Omental fat pad (tissue), 4 donors: ENCODE data around the gene MAPK8IP2. TPM values are rescaled to one million over a fixed set of nuclear protein-coding genes. Genes with fewer than 3 reads are reported as not detected.

Experiments
- ATAC-seq: fragments of 150-250 bp; one replicate; pipeline ENCODE4 v1.9.1; 2016; ENCODE audit warnings: mild to moderate bottlenecking, moderate library complexity; ENCODE audit not compliant: low FRiP score
- DNase-seq: peaks from one replicate; pipeline ENCODE4 v3.0.0-alpha.2; 2019; ENCODE audit warnings: low spot score
- CTCF ChIP-seq, 3 donors: fragments of 450-650 bp; IDR thresholded peaks; one replicate each; pipeline ENCODE4 v1.5.1; 2016 to 2017; ENCODE audit warnings: antibody characterized with exemption in 3 of 3, mild to moderate bottlenecking in 3 of 3, moderate library complexity in 2 of 3
- total RNA-seq, 4 donors: library from RNA; depleted of rRNA; stranded (reverse); fragments of >200 nt; gene quantifications; one replicate each; pipeline ENCODE4 v1.1.0, GENCODE V29; 2016

Gene MAPK8IP2
- total RNA-seq, 4 donors from 2014 or later = 1.6 to 3.1 (median 2.4) TPM

DNA sequence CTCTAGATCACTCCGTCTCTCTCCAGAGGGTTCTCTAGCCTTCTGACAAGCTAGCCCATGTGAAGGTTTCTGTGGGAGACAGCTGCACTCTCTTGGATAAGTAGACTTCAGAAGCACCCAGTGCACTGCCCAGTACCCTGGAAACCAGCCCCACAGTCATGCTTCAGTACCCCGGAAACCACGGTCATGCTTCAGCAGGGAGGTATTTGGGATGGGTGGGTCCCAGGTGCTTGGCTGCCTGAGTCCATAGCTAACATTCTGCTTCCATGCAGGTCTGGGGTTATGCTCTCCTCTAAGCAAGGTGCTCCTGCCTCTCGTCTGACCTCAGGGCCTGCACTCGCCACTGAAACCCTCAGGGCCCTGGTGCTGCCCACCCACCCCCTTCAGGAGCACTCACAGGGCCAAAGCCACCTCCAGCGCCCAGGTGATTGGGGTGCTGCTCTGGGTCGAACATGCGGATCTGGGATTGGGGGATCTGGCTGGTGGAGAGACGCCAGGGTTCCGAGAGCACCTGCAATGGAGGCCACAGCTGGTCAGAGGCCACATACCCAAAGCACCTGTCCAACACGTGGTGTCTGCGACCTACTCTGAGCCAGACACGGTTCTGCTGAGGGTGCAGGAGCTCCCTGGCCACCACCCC lies 30.6 kb upstream of the MAPK8IP2 start:
- no peak for TF ChIP-seq CTCF (IDR thresholded peaks at IDR 0.05)
- ATAC-seq = no peak

DNA sequence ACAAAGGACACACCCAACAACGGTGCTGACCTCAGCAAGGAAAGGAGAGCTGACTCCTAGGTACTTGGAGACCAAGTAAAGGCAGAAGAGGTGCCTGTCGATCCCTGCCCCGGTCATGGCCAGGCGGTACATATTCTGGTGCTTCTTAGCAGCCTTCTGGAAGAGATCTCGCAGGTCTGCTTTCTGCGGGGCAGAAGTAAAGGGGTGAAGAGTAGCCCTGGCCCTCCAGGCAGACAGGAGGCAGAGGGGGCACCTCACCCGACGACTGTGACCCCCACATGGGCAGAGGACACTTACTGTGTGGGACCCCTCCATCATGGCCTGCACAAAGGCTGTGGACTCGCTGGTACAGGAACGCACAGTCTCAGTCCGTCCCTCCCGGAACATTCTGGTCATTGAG lies 29.7 kb upstream of the MAPK8IP2 start:
- no peak for TF ChIP-seq CTCF (IDR thresholded peaks at IDR 0.05)
- ATAC-seq = no peak
- no peak for DNase-seq

More for the DNA sequence above, 30.6 kb upstream of the MAPK8IP2 start:
- no peak for DNase-seq

GRCh38 chr22:50571264-50572175 lies 29.1 kb upstream of the MAPK8IP2 start:
- ATAC-seq (no peak), DNase-seq (no peak)
- TF ChIP-seq CTCF (IDR thresholded peaks at IDR 0.05) = no peak

- no peak for TF ChIP-seq CTCF (IDR thresholded peaks at IDR 0.05)
- ATAC-seq (no peak), DNase-seq (no peak)
Measured at GRCh38 chr22:50572965-50573364, 27.6 kb upstream of the MAPK8IP2 start.

DNA sequence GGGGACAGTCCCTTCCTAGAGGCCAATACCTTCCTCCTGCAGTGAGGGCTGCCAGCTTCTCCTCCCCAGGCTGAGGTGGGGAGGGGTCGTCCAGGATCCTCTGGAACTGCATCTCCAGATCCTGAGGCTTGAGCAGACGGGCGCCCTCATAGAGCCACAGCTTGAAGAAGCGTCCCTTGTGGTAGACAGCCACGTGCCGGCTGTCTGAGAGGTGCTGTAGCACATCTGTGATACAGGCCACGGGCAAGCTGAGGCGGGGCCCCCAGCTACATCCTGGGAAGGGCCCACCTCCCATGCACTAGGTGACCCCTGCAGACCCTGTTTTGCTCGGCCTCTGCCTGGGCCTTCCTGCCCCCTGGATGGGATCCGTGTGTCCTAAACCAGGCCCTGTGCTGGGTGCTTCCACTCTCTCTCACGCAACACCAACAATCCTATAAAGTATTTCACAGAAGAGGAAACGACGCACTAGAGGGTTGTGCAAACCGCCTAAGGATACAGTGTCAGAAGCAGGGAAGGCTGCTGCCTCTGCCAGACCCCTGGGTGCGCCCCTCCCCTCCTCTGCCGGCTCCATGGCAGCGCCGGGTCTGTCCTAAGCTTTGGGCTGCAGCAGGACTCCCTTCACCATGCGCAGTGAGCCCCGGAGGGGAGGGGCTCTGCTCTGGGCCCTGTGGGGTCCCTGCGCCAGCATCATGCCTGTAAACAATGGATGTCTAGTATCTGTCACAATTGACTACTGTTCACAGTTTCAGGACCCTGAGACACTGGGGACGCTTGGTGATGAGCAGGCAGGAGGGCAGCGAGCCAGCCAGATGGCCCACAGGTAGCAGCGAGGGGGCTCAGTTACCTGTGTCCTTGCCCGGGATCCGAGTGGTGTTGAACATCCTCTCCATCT lies 26.9 kb upstream of the MAPK8IP2 start:
- TF ChIP-seq CTCF (IDR thresholded peaks at IDR 0.05) = no peak
- ATAC-seq (no peak), DNase-seq (no peak)

DNA sequence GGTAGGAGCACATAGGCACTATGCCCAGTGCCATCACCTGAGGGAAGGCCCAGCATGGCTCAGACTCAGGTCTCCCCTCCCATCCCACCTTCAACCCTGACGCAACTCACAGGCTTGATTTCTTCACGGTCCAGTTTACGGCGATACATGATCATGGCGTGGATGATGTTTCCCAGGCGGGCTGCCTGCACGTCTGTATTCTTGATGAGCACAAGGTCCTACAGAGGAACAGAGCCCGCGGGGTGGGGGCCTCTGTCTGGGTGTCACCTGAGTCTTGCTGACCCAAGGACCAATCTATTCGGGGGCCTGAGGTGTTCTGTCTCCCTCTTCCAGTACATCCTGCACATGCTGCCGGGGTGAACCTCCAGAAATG lies 26.2 kb upstream of the MAPK8IP2 start:
- no peak for DNase-seq
- TF ChIP-seq CTCF (IDR thresholded peaks at IDR 0.05) = no peak
- no peak for ATAC-seq
